Nephron progenitor cell (in vitro differentiated cells): ENCODE results near the gene DCAF11.

ENCODE experiments used
- DNase-seq: peaks from one replicate; pipeline ENCODE4 v3.0.0; 2021
- H3K27ac Mint-ChIP-seq: 2 replicates; pipeline ENCODE4 v1.8.0; 2021; ENCODE audit warnings: mild to moderate bottlenecking, moderate library complexity, mixed read lengths
- H3K27me3 Mint-ChIP-seq: 2 replicates; pipeline ENCODE4 v1.8.0; 2021; ENCODE audit warnings: mild to moderate bottlenecking, low read depth, mixed read lengths; ENCODE audit not compliant: poor library complexity
- H3K36me3 Mint-ChIP-seq: 2 replicates; pipeline ENCODE4 v1.8.0; 2021; ENCODE audit warnings: low read depth, mixed read lengths
- H3K4me1 Mint-ChIP-seq: 2 replicates; pipeline ENCODE4 v1.8.0; 2021; ENCODE audit warnings: mixed read lengths
- H3K4me3 Mint-ChIP-seq: 2 replicates; pipeline ENCODE4 v1.8.0; 2021; ENCODE audit warnings: mild to moderate bottlenecking, moderate library complexity, mixed read lengths
- H3K9me3 Mint-ChIP-seq: 2 replicates; pipeline ENCODE4 v1.8.0; 2021; ENCODE audit warnings: mild to moderate bottlenecking, moderate library complexity, mixed read lengths
- CTCF ChIP-seq: fragments of 200-600 bp; sonication (generic); IDR thresholded peaks from 2 replicates; pipeline ENCODE4 v1.5.0; 2021; ENCODE audit warnings: antibody characterized with exemption

Gene DCAF11

DNA sequence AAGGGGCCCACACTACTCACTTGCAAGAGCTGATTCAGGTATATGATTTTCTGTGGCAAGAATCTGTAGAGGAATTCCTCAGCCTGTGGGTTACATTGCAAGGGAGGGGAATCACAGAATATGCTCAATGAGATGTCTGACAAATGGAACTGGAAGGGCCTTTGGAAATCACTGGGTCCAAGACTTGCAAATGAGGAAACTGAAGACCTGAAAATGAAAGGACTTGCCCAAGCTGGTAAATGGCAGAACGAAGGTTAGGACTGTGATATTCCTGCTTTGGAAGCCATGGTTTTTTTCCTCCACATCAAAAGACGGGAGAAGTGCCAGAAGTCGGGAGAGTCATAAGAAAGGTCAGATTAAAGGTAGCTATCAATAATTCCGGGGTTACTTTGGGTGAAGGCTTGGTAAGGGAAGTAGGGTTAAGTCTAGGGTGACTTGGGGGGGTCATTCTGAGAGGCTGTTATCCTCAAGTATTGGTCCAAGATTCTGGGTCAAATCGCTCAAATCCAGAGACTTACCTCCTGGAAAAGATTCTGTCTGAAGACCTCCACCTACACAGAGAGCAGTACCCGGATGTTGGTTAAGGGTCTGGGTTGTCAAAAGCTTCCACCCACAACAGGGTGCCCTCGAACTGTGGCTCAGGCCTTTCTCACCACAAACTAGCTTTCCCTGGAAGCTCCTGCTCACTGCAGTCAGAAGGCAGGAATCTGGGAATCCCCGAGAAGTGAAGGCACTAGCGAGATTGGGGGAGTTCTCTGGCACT lies 31.3 kb downstream of the DCAF11 start:
- H3K4me3 Mint-ChIP-seq, result peak overlapping the region; percentile 98
- H3K36me3 Mint-ChIP-seq, result peaks cover 28% of the 10 kb centered on the region
- peak overlapping the region; percentile 80 for H3K27ac Mint-ChIP-seq
- H3K4me1 Mint-ChIP-seq, result peaks cover 52% of the 10 kb centered on the region
- H3K9me3 Mint-ChIP-seq, result no peaks in the 10 kb centered on the region
- H3K27me3 Mint-ChIP-seq, result no peaks in the 10 kb centered on the region
- TF ChIP-seq CTCF, result no peak
- DNase-seq, result no peak

- Mint-ChIP-seq H3K4me3 (peak within 1 kb of the TSS; percentile 98), H3K27ac (peak within 1 kb of the TSS; percentile 93), H3K27me3 (no peaks in the 10 kb centered on the region), H3K36me3 (peaks cover 34% of the 10 kb centered on the region), H3K9me3 (no peaks in the 10 kb centered on the region), H3K4me1 (peaks cover 51% of the 10 kb centered on the region)
- peak; percentile 97 for DNase-seq
- no peak for TF ChIP-seq CTCF
Measured at GRCh38 chr14:24146453-24146977, 31.9 kb downstream of the DCAF11 start, which contains the start of gene PSME2. Gene PSME2 (minus strand): TSS chr14:24146610. CDS start chr14:24146581, 29 bp downstream.

DNA sequence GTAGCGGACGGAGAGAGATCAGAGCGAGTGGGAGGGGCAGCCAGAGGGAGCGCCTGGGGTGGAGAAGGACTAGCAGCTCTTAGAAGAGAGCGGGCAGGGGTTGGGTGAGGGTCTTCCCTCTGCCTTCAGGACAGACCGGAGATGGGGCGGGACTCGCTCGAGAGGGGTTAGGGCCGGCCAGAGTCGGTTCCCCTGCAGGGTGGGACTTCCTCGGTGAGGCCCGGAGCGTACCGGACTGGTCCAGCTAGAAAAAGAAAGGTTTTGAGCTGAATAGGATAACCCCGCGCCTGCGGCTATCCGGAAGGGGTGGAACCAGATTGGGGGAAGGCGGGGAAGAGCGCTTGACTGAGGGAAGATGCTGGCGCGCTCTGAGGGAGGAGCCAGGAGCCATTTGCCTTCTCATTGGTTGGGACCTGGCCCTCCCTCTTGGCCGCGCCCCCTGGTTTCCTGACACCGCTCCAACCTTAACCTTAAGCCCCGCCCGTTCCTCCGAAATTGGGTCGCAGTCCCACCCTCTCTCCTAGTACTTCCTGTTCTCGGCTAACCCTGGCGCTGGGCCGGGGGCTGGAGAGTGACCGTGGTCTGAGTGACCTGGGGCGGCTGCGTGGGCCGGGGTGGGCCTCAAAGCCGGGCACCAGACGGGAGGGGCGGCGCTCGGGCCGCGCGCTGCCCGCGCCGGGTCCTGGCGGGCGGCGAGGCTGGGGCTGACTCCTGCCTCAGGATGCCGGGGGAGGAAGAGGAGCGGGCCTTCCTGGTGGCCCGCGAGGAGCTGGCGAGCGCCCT lies 32.6 kb downstream of the DCAF11 start, which contains the start of gene RNF31:
RNF31 (plus strand) TSS at position 521 of the 783 bp plus-strand sequence; CDS start at position 722, 201 bp downstream.
- H3K27me3 Mint-ChIP-seq, result no peaks in the 10 kb centered on the region
- TF ChIP-seq CTCF, result no peak
- peak; percentile 97 for DNase-seq
- peak within 1 kb of the TSS; percentile 93 for H3K27ac Mint-ChIP-seq
- H3K36me3 Mint-ChIP-seq, result peaks cover 39% of the 10 kb centered on the region
- H3K4me1 Mint-ChIP-seq, result peaks cover 47% of the 10 kb centered on the region
- no peaks in the 10 kb centered on the region for H3K9me3 Mint-ChIP-seq
- H3K4me3 Mint-ChIP-seq, result peak within 1 kb of the TSS; percentile 98

GRCh38 chr14:24147761-24148428 lies 33.3 kb downstream of the DCAF11 start:
- Mint-ChIP-seq H3K9me3 (no peaks in the 10 kb centered on the region), H3K4me3 (peak overlapping the region; percentile 98), H3K27me3 (no peaks in the 10 kb centered on the region), H3K4me1 (peaks cover 43% of the 10 kb centered on the region), H3K27ac (peak overlapping the region; percentile 36), H3K36me3 (peaks cover 47% of the 10 kb centered on the region)
- no peak for DNase-seq
- no peak for TF ChIP-seq CTCF

DNA sequence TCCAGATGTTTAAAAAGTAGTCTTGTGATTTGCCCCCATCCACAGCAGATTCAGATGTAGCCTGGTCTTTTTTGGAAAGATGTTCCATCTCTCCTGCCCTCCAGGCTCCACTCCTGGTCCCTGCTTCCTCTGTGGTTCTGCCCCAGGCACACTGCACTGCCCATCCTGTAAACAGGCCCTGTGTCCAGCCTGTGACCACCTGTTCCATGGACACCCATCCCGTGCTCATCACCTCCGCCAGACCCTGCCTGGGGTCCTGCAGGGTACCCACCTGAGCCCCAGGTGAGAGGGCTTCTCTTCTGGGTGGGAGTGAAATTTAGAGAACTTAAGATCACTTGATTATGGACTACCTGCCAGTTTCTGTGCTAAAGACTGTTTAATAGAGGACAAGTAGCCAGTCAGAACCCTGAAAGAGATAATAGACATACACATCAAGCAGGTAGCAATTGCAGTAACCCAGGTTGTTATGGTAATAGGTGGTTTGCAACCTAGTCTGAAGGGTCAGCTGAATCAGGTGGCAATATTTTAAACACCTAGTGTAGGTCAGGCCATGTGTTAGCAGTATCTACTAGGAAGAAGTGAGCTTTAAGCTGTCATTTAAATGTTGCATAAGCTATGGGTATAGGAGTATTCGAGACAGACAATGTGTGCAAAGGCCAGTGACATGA lies 34.9 kb downstream of the DCAF11 start:
- Mint-ChIP-seq H3K9me3 (no peaks in the 10 kb centered on the region), H3K27ac (no peak overlapping the region), H3K4me3 (peak overlapping the region; percentile 98), H3K27me3 (no peaks in the 10 kb centered on the region), H3K36me3 (peaks cover 46% of the 10 kb centered on the region), H3K4me1 (peaks cover 40% of the 10 kb centered on the region)
- TF ChIP-seq CTCF, result no peak
- no peak for DNase-seq
